Limb (tissue), 2 donors: Measurements from ENCODE around the gene HECA.
"Not testable (repeated sequence)": the region's sequence is repeated elsewhere in the genome, so short reads cannot be mapped to it uniquely, and the experiment has no call there.

Experiments used
- DNase-seq, 2 donors: peaks; one replicate each; pipeline ENCODE4 v3.0.0-alpha.2; 2016; ENCODE audit errors: extremely low spot score in 2 of 2

HECA gene, protein sequence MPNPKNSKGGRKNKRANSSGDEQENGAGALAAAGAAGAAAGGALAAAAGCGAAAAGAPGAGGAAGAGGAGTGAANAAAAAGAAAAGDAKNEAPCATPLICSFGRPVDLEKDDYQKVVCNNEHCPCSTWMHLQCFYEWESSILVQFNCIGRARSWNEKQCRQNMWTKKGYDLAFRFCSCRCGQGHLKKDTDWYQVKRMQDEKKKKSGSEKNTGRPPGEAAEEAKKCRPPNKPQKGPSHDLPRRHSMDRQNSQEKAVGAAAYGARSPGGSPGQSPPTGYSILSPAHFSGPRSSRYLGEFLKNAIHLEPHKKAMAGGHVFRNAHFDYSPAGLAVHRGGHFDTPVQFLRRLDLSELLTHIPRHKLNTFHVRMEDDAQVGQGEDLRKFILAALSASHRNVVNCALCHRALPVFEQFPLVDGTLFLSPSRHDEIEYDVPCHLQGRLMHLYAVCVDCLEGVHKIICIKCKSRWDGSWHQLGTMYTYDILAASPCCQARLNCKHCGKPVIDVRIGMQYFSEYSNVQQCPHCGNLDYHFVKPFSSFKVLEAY

DNA sequence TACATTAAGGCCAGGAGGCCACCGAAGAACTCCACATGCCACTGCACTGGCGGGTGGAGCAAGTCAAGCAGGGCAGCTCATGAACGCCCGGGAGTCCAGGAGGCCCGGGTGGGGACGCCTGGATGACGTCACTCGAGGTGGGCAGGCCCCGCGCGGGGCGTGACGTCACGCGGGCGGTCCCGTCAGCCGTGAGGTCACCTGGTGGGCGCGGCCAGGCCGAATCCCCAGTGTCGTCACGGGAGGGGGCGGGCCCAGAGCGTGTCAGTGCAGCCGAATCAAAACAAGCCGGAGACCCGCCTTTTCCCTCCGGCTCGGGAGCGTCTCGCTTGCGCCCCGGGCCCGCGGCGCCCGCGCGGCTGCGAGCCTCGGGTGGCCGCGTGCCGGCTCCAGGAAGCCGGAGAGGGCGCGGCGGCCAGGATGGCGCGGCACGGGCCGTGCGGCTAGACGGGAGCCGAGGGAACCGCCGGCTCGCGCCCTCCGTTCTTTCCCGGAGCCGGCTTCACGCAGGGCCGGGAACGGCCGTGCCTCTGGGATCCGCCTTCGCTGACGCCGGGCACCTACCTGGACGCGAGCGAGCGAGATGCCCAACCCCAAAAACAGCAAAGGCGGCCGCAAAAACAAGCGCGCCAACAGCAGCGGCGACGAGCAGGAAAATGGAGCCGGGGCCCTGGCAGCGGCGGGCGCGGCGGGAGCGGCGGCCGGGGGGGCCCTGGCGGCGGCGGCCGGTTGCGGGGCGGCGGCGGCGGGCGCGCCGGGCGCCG, at the start of gene HECA:
Gene HECA, plus strand, starts transcription at position 264 of the 761 bp plus-strand sequence. Its CDS starts 317 bp downstream, at position 581.
- DNase-seq, result peak; percentile 90 to 99

DNA sequence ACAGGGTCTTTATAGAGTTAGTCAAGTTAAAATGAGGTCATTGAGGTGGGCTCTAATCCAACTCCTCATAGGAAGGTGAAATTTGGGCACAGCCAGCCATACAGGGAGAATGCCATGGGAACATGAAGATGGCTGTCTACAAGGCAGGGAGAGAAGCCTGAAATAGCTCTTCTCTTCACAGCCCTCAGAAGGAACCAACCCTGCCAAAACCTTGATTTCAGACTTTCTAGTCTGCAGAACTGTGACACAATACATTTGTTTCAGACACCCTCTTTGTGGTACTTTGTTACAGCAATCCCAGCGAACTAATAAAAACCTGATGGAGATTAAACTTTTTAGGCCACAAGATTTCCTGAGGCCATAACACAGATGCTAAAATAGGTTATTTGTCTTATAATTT, 43.1 kb upstream of the HECA start:
- no peak for DNase-seq

DNA sequence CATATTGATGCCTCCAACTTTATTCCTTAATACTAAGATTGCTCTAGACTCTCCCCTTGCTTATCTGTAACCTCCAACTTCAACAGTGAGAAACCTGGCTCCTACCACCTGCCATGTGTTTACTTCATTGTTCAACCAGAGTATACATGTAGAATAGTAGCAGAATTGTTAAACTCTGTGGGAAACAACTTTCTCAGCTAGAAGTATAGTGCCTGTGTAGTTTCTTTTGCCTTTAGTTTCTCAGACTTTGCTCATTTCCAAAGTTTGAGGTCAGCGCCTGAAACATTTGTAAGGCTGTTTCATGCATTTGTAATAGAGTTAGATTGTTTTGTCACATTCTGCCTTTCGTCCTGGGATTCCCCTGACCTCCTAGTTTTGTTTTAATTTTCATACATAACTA, 34.9 kb upstream of the HECA start:
- no peak for DNase-seq

DNA sequence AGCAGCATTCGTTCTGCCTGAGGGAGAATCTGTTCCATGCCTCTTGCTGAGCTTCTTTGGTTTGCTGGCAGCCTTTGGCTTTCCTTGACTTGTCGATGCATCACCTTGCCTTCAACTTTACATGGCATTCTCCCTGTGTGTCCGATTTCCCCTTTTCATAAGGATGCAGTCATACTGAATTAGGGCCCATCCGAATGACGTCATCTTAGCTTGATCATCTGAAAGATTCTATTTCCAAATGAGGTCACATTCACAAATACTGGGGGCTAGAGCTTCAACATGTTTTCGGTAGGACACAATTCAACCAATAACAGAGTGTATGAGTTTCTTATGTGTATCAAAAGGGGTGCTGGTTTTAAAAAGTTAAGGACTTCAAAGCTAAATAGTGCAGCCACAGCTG, 27.8 kb upstream of the HECA start:
- DNase-seq, result no peak

DNA sequence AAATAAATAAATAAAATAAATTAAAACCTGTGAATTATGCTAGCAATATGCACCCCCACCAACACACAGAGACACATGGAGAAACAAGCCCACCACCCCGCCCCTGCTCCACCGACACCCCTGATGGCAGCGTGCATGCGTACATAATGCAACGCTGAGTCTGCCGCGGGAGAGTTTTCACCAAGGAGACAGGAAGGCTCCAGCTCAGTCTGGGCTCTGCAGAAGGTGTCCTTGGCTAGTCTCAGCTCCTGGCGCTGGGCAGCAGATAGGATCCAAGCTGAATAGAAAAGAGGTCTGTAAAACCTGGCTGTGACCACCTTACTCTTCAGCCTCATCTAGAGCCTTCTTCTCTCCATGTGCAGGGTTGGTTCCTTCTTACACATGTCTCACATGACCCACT, 26.5 kb upstream of the HECA start:
- DNase-seq, result no peak

DNA sequence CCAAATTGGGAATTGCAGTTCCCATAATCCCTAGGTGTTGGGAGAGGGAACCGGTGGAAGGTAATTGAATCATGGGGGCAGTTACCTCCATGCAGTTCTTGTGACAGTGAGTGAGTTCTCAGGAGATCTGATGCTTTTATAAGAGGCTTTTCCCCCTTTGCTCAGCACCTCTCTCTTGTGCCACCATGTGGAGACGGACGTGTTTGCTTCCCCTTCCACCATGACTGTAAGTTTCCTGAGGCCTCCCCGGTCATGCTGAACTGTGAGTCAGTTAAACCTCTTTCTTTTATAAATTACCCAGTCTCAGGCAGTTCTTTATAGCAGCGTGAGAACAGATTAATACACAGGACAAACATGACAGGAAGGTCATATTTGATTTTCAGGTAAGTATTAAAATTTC, 25.3 kb upstream of the HECA start:
- no peak for DNase-seq

DNA sequence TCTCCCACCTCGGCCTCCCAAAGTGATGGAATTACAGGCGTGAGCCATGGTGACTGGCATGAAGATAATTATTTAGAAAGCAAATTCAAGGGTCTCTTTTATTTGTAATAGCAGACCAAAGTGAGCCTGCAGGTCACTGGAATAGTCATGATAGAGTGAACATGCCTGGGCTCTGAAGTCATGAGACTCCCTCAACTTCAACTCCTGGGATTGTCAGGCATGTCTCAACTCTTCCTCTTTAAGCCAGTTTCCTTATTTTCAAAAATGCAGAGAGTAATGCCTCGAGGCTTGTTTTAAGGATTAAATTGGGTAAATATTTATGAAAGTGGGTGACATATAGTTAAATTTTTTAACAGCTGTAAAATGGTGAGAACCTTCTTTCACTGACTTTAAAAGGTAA, 22.7 kb upstream of the HECA start:
- DNase-seq, result no peak

DNA sequence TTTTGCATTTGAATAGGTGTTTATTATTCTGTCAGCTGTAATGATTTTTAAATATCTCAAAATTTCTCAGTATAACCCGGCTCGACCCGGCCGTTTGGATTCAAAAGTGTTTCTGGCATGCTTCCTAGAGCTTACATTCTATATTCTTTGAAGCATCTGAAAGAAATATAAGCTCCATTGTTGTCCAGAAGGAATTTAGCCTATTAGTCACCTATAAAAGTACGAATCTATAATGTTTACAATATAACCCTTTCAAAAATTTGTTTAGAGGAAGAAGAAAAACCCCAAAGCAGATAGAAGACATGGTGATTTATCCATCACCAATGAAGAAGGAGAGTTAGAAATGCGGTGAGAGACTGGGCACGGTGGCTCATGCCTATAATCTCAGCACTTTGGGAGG, 22.3 kb upstream of the HECA start:
- DNase-seq, result no peak

DNA sequence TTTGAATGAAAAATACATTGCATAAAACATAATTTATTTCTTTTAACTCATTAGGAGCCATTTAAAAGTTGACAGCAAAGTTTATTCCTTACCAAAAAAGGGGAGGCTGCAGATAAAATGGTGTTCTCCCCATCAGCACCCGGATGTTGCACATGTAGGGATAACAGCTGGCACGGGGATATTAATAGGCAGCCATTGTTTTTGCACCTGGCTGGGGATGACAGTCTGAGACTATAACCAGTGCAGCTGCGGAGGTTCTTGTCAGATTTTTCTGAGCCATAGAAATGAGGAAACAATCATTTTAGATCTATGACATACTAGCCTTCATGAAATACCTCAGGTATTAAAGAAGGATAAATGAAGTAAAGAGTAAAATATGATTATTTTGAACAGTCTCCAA, 20.1 kb upstream of the HECA start:
- no peak for DNase-seq

DNA sequence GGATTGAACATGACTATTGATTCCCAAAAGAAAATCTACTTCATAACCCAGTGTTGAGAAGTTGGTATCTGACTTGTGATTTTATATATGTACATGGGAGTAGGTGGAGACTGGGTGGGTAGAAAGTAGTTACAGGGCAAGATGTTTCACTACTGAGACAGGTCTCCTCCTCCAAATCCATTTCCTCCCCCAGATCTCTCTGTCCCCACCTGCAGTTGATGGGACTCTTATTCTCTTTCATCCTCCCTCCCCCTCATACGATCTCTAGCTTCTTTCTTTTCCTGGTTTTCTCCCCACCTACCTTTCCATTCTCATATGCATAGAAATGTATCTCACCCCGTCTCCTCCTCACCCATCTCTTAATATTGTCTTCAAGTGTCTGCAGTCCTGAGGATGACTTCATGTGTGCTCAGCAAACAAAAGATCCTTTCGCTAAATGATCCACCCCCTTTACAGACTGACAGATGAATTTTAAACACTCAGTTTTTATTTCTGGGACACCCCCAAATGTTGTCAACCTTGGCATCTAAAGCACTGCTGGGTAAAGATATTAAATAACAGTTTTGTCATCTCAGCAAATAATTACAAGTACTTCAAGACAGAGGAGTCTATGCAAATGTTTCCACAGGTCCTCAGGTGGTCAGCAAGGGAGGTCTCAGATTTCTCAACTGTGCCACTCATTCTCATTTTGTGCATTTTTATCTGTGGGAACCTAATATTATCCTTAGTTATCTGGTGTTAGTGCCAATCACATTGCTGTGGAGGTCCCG, 18.7 kb upstream of the HECA start:
- no peak for DNase-seq

DNA sequence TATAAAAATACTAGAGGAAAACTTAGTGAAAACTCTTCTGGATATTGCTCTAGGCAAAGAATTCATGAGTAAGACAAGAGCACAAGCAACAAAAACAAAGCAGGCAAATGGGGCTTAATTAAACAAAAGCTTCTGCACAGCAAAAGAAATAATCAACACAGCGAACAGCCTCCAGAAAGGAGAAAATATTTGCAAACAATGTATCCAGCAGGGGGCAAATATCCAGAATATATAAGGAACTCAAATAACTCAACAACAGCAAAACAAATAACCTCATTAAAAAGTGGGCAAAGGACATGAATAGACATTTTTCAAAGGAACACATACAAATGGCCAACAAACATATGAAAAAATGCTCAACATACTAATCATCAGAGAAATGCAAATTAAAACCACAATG, 17.1 kb upstream of the HECA start:
- DNase-seq, result no peak

DNA sequence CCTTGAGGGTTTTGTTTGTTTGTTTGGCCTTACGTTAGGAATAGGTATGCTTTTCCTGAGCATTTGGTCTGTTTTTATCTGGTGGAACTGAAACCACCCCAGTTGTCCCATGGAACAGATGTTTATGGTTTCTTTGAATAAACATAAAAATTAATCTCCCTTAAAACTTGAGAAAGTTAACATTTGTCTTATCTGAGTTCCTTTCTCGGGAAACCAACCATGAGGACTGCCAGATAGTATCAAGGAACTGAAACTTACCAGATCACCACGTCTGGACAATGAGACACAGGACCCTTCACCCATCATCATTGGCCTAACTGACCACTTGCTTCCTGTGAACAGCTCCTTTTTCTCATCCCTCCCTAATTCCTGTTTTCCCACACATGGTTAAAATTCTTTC, 15.3 kb upstream of the HECA start:
- DNase-seq, result no peak

DNA sequence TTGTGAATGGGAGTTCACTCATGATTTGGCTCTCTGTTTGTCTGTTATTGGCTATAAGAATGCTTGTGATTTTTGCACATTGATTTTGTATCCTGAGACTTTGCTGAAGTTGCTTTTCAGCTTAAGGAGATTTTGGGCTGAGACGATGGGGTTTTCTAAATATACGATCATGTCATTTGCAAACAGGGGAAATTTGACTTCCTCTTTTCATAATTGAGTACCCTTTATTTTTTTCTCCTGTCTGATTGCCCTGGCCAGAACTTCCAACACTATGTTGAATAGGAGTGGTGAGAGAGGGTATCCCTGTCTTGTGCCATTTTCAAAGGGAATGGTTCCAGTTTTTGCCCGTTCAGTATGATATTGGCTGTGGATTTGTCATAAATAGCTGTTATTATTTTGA, 12.1 kb upstream of the HECA start:
- not testable (repeated sequence) for DNase-seq

DNA sequence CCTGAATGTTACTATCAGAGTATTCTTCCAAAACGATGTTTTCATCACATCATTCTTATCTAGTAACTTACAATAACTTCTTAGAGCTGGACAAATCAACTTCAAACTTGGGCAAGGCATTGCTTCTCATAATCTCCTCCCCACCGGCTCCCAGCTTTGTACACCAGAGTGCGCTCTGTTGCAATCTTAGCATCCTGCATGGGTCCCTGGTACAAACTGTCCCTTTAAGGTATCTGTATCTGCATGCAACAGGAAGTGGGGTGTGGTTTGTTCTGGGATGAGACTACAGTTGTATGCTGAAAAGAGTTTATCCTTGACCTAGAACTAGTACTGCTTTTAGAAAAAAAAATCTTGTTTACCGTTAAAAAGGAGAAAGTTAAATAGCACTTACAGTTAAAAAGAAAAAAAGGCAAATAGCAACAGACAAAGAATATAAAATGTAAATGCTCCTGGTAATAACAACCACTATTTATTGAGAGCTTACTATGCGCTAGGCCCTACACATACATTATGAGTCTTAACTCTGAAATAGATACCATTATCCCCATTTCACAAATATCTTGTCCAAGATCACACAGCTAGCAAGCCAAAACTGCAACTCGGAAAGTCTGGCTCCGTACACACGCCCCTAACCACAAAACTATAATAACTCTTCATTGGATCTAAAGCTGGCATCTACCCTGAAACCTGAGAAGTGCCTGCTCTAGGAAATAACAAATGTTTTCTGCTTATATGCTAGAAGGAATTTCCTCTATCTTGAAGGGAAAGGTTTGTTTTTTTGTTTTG, 9.8 kb upstream of the HECA start:
- DNase-seq, result peak in 1 of 2 donors; percentile 25

DNA sequence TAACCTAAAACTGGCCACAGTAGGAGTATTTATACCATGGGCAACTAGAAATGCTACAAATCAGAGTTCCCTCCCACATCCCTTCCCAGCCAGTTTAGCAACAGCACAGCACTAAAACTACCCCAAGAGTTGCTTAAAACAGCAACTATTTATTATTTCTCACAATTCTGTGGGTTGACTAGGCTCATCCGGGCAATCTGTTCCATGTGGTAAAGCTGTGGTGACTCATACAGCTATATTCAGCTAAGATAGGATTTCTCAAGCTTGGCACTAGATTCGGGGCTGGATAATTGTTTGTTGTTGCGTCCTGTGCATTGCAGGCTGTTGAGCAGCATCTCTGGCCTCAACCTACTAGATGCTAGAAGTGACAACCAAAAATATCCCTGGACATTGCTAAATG, 8.6 kb upstream of the HECA start:
- DNase-seq, result no peak

DNA sequence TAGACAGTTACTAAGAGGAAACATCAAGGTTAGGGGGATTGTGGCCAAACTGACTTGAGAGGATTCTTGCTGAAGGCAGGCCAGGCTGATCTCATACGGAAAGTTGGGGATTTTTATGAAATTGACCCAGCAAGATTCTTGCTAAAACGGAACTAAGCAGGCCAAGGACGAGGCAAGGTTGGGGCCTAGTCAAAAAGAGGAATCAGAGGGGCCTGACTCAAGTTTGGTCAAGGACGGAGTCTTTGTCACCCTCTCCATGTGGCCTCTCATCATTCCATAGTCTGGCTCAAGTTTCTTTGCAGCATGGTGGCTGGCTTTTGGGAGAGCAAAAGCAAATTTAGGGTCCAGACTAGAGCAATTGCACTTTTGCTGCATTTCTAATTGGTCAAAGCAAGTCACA, 7.9 kb upstream of the HECA start:
- DNase-seq, result no peak

DNA sequence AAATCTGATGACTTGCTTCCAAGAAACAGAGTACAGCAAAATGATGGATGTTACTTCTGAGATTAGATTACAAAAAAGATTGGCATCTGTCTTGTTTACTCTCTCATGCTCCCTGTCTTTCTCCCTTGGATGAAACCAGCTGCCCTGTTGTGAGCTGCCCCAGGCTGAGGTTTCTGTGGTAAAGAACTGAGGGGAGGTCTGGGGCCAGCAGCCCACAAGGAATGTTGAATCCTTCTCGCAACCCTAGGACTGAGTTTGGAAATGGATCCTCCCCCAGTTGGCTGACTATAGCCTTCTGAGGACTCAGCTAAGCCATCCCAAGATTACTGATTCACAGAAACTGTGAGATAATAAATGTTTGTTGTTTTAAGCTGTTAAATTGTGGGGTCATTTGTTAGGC, 5.6 kb upstream of the HECA start:
- no peak for DNase-seq

DNA sequence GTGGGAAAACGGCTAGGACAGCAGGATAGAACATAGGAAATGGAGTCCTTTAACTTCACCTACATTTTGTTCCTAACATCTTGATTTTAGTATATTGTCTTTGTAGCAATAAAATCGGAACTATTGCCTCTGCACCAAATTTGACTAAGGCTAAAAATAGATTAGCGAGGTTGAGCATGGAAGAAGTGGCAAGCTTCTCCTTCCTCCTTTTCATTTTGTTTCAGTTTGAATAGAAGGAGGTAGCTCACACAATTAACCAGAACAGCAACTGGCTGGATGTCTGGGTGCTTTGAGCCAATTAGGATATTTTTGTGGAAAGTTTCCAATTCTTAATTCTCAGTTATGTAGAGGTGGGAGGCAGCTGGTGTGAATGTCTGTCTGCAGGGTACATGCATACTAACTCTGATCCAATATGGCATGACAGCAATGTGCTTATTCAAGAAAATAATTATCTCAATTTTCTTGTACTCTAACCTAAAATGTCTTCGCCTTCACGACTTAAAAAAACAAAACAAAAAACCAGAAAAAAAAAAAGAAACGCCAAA, 3.1 kb upstream of the HECA start:
- DNase-seq, result no peak

DNA sequence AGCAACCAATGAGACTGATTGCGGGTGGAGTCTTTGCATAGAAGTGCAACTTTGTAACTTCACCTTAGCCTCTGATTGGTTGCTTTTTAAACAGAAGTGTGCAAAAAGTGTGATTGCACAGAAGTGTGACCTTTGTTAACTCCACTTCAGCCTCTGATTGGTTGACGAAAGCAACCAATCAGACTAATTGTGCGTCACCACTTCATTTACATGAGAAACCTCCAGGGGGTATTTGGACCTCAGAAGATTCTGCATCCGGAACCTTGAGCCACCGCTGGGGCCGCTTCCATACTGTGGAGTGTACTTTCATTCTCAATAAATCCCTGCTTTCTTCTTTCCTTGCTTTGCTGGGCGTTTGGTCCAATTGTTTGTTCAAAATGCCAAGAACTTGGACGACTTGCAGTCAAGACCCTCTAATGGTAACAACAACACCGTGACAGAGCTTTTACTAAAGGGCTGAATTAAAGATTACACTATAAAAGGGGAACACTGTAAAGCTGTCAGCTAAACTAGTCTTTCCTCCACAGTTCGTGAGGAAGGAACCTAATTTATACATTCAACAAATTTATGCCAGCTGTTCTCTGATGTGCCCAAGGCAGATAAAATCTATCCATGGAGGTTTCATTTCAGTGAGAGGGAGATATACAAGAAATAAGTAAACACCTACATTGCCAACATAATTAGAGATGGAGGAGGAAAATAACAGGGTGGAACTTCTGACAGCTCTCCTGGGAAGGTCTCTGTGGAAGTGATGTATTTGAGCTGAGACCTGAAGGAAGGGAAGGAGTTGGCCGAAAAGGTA, 1.4 kb upstream of the HECA start:
- DNase-seq, result no peak

DNA sequence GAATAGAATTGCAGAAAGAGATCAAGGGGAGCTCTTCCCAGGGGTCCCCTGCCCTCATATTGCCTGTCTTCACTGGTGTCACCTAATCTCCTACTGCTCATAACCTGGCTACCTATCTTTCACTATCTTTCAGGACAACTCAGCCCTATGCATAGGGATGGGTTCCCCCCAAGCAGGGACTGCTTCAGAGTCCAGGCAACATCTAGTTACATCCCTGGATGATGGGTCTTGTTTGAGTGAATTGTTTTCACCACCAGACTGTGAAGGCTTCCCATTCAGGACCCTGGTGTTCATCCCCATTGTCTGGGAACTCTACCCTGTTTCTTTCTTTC, 850 bp upstream of the HECA start:
- DNase-seq, result no peak
